Epithelial cell of esophagus (primary cell): ENCODE measurements around the gene EPS8.

Experiments
- DNase-seq: peaks from one replicate; pipeline ENCODE4 v3.0.0; 2010; ENCODE audit warnings: low read depth
- H3K4me3 ChIP-seq: 2 replicates; pipeline ENCODE4 v1.5.1; 2011; ENCODE audit warnings: mild to moderate bottlenecking, low read length, control low read depth
- CTCF ChIP-seq: IDR thresholded peaks from 2 replicates; pipeline ENCODE4 v1.5.1; 2011; ENCODE audit warnings: low read depth, mild to moderate bottlenecking, low read length, control low read depth, inconsistent platforms; ENCODE audit not compliant: insufficient read depth; ENCODE audit errors: missing control alignments

EPS8 gene

DNA sequence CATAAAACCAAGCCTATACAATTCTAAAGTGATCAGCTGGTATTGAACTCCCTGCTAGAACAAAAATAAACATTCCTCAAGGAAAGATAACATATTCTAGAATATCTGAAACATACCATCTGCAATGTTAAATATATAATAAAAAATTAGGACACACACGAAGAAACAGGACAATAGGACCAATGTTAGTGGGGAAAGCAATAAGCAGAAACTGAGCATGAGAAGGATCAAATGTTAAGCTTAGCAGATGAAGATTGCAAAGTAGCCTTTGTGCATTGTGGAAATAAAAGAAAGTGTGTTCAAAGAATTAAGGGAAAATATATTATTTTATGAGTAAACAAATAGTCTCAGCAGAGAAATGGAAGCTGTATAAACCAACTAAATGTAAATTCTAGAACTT, 180.8 kb downstream of the EPS8 start:
- DNase-seq: no peak
- H3K4me3 ChIP-seq: no peak overlapping the region
- no peak for TF ChIP-seq CTCF

- no peak for TF ChIP-seq CTCF
- DNase-seq: no peak
- H3K4me3 ChIP-seq: no peak overlapping the region
Observed at GRCh38 chr12:15605881-15606590, 183.2 kb downstream of the EPS8 start.

DNA sequence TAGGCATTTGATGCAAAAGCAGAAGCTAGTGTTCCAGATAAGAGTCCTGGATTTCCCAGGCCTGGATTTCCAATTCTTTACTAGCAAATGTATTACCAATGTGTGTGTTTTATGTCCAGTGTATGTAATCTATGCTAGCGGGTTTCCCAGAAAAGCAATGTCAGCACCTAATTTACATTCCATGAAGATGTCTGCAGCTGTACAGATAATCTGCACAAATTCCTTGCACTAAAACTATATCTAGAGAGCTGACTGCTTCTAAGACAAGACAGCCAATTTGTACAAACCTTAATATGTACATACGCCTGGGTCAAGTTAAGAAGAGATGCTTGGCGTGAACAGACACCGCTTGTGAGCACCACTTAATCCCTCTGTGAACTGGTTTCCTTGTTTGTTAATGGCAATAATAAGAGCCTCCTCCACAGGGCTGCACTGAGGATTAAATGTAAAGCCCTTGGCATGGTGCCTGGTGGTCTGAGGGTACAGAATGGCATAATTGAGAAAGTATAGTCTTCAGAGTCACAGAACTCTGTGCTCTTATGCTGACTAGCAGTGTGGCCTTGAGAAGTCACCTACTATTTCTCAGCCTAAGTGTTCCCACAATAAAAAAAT, 185.6 kb downstream of the EPS8 start:
- no peak for DNase-seq
- H3K4me3 ChIP-seq: no peak overlapping the region
- TF ChIP-seq CTCF: no peak

GRCh38 chr12:15602051-15602672, 187.0 kb downstream of the EPS8 start:
- H3K4me3 ChIP-seq: no peak overlapping the region
- DNase-seq: no peak
- no peak for TF ChIP-seq CTCF

DNA sequence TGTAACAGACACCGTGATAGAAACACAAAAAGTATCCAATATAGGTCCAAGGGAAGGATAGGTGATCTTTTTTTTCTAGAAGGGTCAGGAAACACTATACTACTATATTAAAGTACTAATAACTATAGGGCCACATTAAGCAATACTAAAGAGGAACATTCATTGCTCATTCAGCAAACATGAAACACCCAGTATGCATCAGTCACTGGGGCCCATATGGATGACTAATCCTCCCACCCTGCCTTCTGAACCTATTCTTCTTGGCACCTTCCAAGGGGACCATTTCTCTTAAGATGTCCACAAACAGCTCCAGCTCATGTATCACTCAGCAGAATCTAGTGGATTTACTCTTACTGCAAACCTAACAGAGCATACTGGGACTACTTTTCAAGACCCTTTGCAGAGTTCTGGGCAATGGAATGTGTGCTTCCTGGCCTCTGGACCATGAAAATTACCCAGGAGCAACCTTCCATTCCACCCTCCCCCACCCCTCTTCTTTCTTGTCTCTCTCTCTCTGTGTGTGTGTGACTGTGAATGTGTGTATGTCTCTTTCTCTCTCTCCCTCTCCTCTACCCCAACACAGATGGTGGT, 187.9 kb downstream of the EPS8 start:
- H3K4me3 ChIP-seq: no peak overlapping the region
- peak; percentile 96 for DNase-seq
- no peak for TF ChIP-seq CTCF

GRCh38 chr12:15600223-15600935, 188.8 kb downstream of the EPS8 start:
- H3K4me3 ChIP-seq: no peak overlapping the region
- no peak for TF ChIP-seq CTCF
- DNase-seq: peak; percentile 73
